AG04450 (cell line): ENCODE results near the gene CHRNA7. TPM values are rescaled to one million over a fixed set of nuclear protein-coding genes. Genes with fewer than 3 reads are reported as not detected.

Source experiments
- CTCF ChIA-PET: fragments of 300-600, 350-600 bp; formaldehyde crosslinking; extraction: SDS; loops from one replicate; lab custom pipeline; 2022; ENCODE audit warnings: antibody characterized with exemption, inconsistent platforms; lab: Charles Lee
- POLR2A ChIA-PET: fragments of 350-600 bp; formaldehyde crosslinking; extraction: SDS; loops from one replicate; lab custom pipeline; 2021; ENCODE audit warnings: antibody characterized with exemption, inconsistent platforms; lab: Yijun Ruan, JAX
- DNase-seq: peaks from one replicate; pipeline ENCODE4 v3.0.0-alpha.2; 2011; ENCODE audit warnings: low read depth, low spot score
- H3K27ac ChIP-seq: one replicate; pipeline ENCODE4 v1.5.1; 2012; ENCODE audit warnings: low read depth, low read length, control low read depth
- H3K27me3 ChIP-seq: one replicate; pipeline ENCODE4 v1.6.0; 2012; ENCODE audit warnings: low read length; ENCODE audit not compliant: control insufficient read depth, insufficient read depth
- H3K4me3 ChIP-seq: 2 replicates; pipeline ENCODE4 v1.5.1; 2011; ENCODE audit warnings: mild to moderate bottlenecking, low read depth, low read length, control low read depth
- H3K9me3 ChIP-seq: 2 replicates; pipeline ENCODE4 v1.5.1; 2012; ENCODE audit warnings: low read length; ENCODE audit not compliant: control insufficient read depth, insufficient read depth
- CTCF ChIP-seq: IDR thresholded peaks from 2 replicates; pipeline ENCODE4 v1.5.1; 2011; ENCODE audit warnings: low read depth, low read length, control low read depth, inconsistent platforms
- polyA plus RNA-seq: library from polyadenylated mRNA; depleted of rRNA; stranded (reverse); fragments of >200 nt; gene quantifications from 2 replicates; pipeline ENCODE4 v1.2.3, GENCODE V29; 2011

CHRNA7 gene
- polyA plus RNA-seq, 1 experiment, result 0.27 TPM

GRCh38 chr15:32060706-32061105 is 30.4 kb downstream of the CHRNA7 start:
- ChIA-PET POLR2A (no interaction called here), CTCF (no interaction called here)
- H3K9me3 ChIP-seq, result peaks cover 3% of the 10 kb centered on the region
- DNase-seq, result no peak
- H3K27me3 ChIP-seq, result no peaks in the 10 kb centered on the region
- TF ChIP-seq CTCF, result no peak
- no peak overlapping the region for H3K4me3 ChIP-seq
- H3K27ac ChIP-seq, result no peak overlapping the region

GRCh38 chr15:32067115-32067514 is 36.8 kb downstream of the CHRNA7 start:
- ChIA-PET CTCF (no interaction called here), POLR2A (no interaction called here)
- H3K9me3 ChIP-seq, result peaks cover 7% of the 10 kb centered on the region
- H3K27me3 ChIP-seq, result no peaks in the 10 kb centered on the region
- no peak overlapping the region for H3K4me3 ChIP-seq
- DNase-seq, result no peak
- no peak for TF ChIP-seq CTCF
- no peak overlapping the region for H3K27ac ChIP-seq

GRCh38 chr15:32089851-32090359 is 59.6 kb downstream of the CHRNA7 start:
- POLR2A ChIA-PET, result no interaction called here

GRCh38 chr15:32091505-32092380 is 61.4 kb downstream of the CHRNA7 start:
- no peak overlapping the region for H3K27ac ChIP-seq
- no peak overlapping the region for H3K4me3 ChIP-seq
- no peaks in the 10 kb centered on the region for H3K9me3 ChIP-seq
- H3K27me3 ChIP-seq, result no peaks in the 10 kb centered on the region
- no peak for DNase-seq
- ChIA-PET POLR2A (no interaction called here), CTCF (no interaction called here)
- no peak for TF ChIP-seq CTCF

More at GRCh38 chr15:32089851-32090359, 59.6 kb downstream of the CHRNA7 start:
- CTCF ChIA-PET, result no interaction called here
- no peaks in the 10 kb centered on the region for H3K9me3 ChIP-seq
- H3K4me3 ChIP-seq, result no peak overlapping the region
- TF ChIP-seq CTCF, result no peak
- H3K27me3 ChIP-seq, result no peaks in the 10 kb centered on the region
- no peak overlapping the region for H3K27ac ChIP-seq
- DNase-seq, result no peak

GRCh38 chr15:32096213-32096612 is 65.9 kb downstream of the CHRNA7 start:
- CTCF ChIA-PET, result no interaction called here

More at GRCh38 chr15:32096213-32096612, 65.9 kb downstream of the CHRNA7 start:
- Histone ChIP-seq H3K27me3 (no peaks in the 10 kb centered on the region), H3K4me3 (no peak overlapping the region), H3K9me3 (no peaks in the 10 kb centered on the region), H3K27ac (no peak overlapping the region)
- DNase-seq, result no peak
- POLR2A ChIA-PET, result no interaction called here
- TF ChIP-seq CTCF, result no peak
